DMS114 treated with DMSO at 0.1 percent for 48 hours (cell line): ENCODE measurements around the gene GARNL3.

ENCODE experiments used
- DNase-seq: peaks from one replicate; lab custom pipeline; 2025; ENCODE audit not compliant: unreplicated experiment; lab: John Stamatoyannopoulos, UW

GARNL3 gene

DNA sequence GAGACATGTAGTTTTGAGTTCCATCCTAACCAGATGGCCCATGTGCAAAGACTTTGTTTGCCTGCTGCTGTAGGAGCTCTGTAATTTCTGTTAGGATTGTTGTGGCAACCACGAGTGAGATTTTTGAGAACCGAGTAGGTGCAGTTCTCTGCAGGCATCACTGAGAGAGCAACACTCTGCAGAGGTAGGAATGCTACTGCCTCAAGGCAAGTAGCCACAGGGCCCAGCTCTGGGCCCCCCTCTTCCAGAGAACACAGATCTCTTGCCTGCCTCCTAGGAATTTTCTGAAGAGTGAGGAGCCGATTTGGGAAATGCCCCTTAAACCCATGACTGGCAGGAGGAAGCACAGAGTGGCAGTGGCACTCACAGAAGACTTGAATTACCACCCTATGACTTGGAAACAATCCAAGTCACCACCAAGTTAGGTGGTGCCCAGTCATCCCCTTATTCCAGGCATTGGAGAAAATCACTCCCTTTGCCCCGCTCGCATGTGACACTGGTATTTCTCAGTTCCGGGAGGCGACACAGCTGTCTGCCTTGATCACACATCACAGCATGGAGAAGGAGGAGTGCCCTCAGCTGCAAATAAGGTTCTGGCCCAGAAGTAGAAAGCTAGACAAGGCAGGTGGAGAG, 79.9 kb downstream of the GARNL3 start:
- DNase-seq, result no peak

DNA sequence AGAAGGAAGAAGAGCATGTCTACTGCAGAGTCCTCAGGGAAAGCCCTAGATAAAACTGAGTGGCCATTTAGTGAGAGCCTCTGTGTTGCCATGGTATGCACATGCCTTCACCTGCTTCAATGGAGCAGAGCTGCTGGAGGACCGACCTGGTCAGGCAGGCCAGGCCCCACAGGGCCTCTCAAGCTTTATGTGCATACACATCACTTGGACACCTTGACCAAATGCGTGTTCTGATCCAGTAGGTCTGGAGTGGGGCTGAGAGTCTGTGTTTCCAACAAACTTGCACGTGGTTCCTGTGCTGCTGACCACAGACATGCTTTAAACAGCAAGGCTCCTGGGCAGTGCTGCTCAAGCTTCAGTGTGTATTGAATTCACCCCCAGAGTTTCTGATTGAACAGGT, 81.0 kb downstream of the GARNL3 start:
- DNase-seq, result no peak

DNA sequence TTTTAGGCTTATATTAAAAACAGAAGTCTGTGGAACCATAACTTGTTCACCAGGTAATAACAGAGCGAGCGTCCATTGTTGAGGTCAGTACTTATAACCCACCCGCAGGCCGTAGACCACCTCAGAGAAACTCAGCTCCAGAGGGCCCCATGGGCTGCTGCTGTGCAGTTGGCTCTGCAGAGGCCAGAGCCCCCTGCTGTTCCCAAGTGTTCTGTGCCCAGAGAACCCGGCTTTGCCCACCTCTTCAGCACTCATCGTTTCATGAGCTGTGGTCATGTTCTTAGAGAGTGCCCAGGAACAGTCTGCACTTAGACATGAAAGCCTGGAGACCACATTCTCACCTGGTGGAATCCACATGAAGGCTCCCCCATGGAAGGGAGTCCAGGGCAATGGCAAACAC, 82.0 kb downstream of the GARNL3 start:
- DNase-seq, result peak; percentile 4

- DNase-seq, result no peak
These were observed 83.5 kb downstream of the GARNL3 start for GRCh38 chr9:127347831-127348776.

- DNase-seq, result no peak
These were observed 85.0 kb downstream of the GARNL3 start for GRCh38 chr9:127349483-127350113.

DNA sequence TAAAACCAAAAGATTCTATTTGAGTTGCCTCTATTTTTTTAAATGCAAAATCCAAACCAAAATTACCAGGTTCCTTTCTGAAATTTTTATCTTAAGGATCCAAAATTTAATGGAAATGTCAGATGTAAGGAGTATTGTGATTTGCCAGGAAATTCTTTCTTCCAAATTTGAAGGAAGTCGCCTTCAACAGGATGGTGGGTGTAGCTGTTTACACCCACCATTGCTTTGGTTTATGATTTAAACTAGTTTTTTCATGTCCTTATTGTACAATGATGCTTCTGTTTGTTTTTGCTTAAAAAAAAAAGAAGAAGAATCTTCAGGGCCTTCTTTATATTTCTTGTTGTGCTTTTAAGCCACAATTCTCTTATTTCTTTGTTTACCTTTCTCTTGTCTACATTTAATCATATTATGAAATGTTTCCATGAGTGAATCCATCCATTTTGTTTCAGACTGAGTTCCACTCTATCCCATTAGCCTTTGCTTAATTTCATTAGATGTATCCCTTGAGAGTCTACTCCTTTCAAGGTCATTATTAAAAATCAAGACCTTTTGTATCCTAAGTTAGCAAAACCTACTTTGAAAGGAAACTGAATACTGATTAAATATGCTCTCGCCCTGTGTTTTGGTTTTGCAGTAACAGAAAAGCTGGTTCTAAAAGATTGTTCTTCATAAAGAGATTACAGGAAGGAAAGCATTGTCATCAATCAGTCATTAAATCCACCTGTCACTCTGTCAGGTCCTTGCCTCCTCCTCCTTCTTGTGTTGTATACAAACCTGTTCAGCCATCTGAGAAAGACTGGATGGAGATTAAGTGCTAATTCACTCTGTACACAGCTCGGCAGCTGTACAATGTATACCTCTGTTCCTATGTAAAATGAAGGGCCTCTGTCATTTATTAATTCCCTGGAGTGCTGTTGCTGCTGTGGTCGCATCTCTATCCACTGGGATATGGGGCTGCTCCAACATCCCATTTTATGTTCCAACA, 86.9 kb downstream of the GARNL3 start:
- DNase-seq, result no peak

- no peak for DNase-seq
These were observed 89.3 kb downstream of the GARNL3 start for GRCh38 chr9:127353882-127354281.

GRCh38 chr9:127356906-127357305, 92.3 kb downstream of the GARNL3 start:
- no peak for DNase-seq

- DNase-seq, result no peak
These were observed 93.5 kb downstream of the GARNL3 start for GRCh38 chr9:127358023-127358535.

DNA sequence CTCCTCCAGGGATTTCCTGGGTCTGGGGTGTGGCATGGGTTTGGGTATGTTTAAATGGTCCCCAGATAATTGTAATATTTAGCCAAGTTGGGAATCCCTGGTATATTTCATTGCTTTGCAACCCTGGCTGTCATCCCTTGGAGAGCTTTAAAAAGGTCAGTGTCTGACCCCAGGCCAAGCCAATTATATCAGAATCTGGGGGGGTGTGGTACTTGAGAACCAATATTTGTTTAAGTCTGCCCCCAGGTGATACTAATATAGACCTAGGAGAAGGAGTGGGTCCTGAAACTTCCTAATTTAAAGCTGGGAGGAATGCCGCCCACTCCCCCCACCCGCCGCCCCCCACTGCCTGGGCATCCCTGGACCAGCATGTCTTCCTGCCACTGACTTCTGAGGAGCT, 94.2 kb downstream of the GARNL3 start:
- no peak for DNase-seq

- DNase-seq, result no peak
These were observed 95.7 kb downstream of the GARNL3 start for GRCh38 chr9:127360250-127360649.

DNA sequence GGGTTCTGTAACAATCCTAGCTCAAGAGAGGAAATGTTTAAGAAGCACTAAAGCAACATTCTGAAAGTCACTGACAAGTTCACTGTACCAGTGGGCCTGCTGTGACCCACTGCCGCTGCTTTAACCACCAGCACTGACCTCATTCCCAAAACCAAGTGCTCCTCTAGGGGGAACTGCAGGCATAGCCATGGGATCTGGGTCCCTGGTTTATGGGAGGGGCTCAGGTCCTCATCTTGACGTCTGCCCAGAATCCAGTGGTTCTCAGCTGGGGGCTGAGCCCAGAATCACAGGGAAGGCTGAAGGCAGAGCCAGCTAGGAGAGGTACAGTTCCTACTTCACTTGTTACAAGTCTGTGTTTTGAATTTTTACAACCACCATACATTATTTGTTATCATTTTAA, 96.3 kb downstream of the GARNL3 start:
- DNase-seq, result peak; percentile 9

DNA sequence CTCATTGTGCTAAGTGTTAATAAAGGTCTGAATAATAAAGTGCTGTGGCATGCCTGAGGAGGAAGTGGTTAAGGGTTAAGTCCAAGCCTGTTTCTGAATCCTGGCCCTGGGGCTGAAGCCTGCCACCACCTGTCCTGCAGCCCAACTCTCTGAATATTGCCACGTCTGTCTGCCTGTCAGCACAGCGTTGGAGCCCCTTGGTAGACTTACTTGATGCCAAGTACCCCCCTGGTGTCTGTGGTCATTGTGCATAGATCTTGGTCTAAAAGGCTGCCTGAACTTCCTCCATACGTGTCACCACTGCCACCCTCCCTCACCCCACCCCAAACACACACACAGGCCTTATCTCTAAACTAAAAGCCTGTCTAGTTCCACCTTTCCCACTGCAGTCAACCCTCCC, 97.0 kb downstream of the GARNL3 start:
- no peak for DNase-seq

GRCh38 chr9:127362829-127363228, 98.3 kb downstream of the GARNL3 start:
- no peak for DNase-seq

DNA sequence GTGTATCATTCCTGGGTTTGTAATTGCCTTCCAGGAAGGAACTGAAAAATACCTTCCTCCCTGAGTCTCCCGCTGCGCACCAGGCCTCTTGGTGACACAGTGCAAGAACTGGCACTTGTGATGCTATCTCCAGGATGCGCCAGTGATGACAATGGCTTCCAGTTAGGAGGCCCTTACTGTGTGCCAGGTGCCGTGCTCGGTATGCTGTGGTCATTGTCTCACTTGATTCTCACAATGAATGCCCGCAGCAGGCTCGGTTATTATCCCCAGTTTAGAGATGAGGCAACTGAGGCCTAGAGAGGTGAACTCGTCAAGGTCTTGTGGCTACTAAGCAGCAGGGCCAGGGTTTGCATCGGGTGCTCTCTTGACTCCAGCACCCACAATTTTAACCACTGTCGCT, 100.9 kb downstream of the GARNL3 start:
- no peak for DNase-seq

GRCh38 chr9:127366594-127366993, 102.0 kb downstream of the GARNL3 start:
- no peak for DNase-seq

GRCh38 chr9:127368852-127369402, 104.4 kb downstream of the GARNL3 start:
- DNase-seq, result no peak

GRCh38 chr9:127369428-127369827, 104.9 kb downstream of the GARNL3 start:
- DNase-seq, result no peak

GRCh38 chr9:127370147-127370579, 105.6 kb downstream of the GARNL3 start:
- no peak for DNase-seq
